Activated naive CD8-positive, alpha-beta T cell treated with anti-CD3 and anti-CD28 coated beads, Interleukin-2, amount 10 ng/mL, durations not matched to agents 7 days and 5 days (primary cell): ENCODE measurements around the gene ZNF785. TPM values are rescaled to one million over a fixed set of nuclear protein-coding genes. Genes with fewer than 3 reads are reported as not detected.
"Not testable (repeated sequence)": the region's sequence is repeated elsewhere in the genome, so short reads cannot be mapped to it uniquely, and the experiment has no call there.

Experiments
- ATAC-seq: fragments of 150-1000 bp; cut with Tn5 transposase; one replicate; pipeline ENCODE4 v1.10.0; 2021; ENCODE audit warnings: low read depth, moderate library complexity
- POLR2A ChIA-PET: fragments of 350-600 bp; sonication (Branson Sonifier 250); formaldehyde crosslinking; loops from one replicate; lab custom pipeline; 2021; ENCODE audit warnings: antibody characterized with exemption; lab: Charles Lee
- DNase-seq: peaks from one replicate; pipeline ENCODE4 v3.0.0; 2021
- H3K27ac Mint-ChIP-seq: one replicate; pipeline ENCODE4 v1.8.0; 2022; ENCODE audit warnings: mild to moderate bottlenecking, mixed read lengths
- H3K27me3 Mint-ChIP-seq: one replicate; pipeline ENCODE4 v1.8.0; 2022; ENCODE audit warnings: mild to moderate bottlenecking, moderate library complexity, mixed read lengths
- H3K36me3 Mint-ChIP-seq: one replicate; pipeline ENCODE4 v1.8.0; 2021; ENCODE audit warnings: mild to moderate bottlenecking, mixed read lengths
- H3K4me1 Mint-ChIP-seq: one replicate; pipeline ENCODE4 v1.8.0; 2021; ENCODE audit warnings: mixed read lengths
- H3K4me3 Mint-ChIP-seq: one replicate; pipeline ENCODE4 v1.8.0; 2022; ENCODE audit warnings: mild to moderate bottlenecking, moderate library complexity, mixed read lengths
- H3K9me3 Mint-ChIP-seq: one replicate; pipeline ENCODE4 v1.8.0; 2021; ENCODE audit warnings: mixed read lengths
- total RNA-seq, 2 experiments: library from RNA; stranded (reverse); gene quantifications; one replicate each; pipeline ENCODE4 v1.2.3, GENCODE V29; 2021

The ZNF785 gene
- total RNA-seq, 2 experiments from 2014 or later, result 22.3 to 24.8 TPM

DNA sequence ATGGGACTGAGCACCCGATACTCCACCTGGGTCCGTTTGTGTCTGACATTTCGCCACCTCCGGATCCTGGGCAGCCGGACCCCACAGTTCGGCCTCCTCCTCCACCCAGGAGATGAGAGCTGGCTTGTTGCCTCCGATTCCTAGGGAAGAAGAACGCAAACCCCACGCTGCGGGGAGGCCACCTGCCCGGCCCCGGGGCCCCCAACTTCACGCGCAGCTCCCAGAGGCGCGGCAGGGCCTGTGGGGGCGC lies 27.9 kb downstream of the ZNF785 start:
- H3K36me3 Mint-ChIP-seq, result peaks cover 15% of the 10 kb centered on the region
- DNase-seq, result no peak
- no peaks in the 10 kb centered on the region for H3K27me3 Mint-ChIP-seq
- H3K4me3 Mint-ChIP-seq, result peak overlapping the region; percentile 90
- POLR2A ChIA-PET, result interaction anchor here (0.6 to 3.5 kb wide), 20 partner anchors 10 to 374 kb away, joined by 3 to 131 read pairs (median 4); partner anchors contain the start of genes CORO1A, DCTPP1, FBRS and ZNF688
- H3K9me3 Mint-ChIP-seq, result no peaks in the 10 kb centered on the region
- peaks cover 38% of the 10 kb centered on the region for H3K4me1 Mint-ChIP-seq
- H3K27ac Mint-ChIP-seq, result peak overlapping the region; percentile 91
- ATAC-seq, result no peak

DNA sequence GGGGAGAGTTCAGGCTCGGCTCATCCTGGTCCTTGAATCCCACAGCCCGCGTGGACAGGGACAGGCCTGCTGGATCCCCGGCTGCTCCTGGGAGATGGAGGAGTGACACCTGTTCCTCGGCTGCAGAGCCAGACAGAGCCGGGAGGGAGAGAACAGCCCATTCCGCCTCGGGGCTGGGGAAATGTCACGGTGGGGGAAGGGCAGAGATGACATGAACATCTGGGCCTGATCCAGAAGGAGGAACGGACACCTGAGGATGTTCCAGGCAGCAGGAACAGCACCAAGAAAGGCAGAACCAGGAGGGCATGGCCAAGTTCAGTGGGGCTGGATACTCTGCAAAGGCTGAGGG lies 29.4 kb downstream of the ZNF785 start:
- no peak for ATAC-seq
- Mint-ChIP-seq H3K9me3 (no peaks in the 10 kb centered on the region), H3K36me3 (peaks cover 18% of the 10 kb centered on the region), H3K4me1 (peaks cover 45% of the 10 kb centered on the region), H3K27ac (peak overlapping the region; percentile 51), H3K4me3 (peak overlapping the region; percentile 55), H3K27me3 (no peaks in the 10 kb centered on the region)
- no peak for DNase-seq
- POLR2A ChIA-PET, result no interaction called here

DNA sequence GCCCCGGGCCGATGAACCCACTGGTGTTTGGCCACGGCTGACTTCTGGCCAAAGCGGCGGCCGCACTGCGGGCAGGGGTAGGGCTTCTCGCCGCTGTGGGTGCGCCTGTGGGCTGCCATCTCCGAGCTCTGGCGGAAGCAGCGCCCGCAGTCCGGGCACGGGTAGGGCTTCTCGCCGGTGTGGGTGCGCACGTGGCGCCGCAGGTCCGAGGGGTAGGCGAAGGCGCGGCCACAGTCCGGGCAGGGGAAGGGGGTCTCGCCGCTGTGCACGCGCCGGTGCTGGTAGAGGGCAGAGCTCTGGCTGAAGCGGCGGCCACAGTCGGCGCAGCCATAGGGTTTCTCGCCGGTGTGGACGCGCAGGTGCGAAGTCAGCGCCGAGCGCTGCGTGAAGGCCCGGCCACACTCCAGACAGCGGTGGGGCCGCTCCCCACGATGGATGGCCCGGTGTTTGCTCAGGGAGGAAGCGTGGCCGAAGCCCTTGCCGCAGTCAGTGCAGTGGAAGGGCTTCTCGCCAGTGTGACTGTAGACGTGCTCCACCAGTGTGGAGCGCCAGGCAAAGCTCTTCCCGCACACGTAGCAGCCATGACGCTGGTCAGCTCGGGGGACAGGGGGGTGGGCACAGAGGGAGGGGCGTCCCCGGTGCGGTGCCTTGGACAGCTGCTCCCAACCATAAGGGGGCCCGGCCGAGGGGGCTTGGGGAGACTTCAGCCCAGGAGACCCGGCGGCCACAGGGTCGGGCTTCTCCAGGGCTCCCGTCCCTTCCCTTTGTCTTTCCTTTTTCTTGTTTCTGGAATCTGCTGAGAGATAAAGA lies 30.0 kb downstream of the ZNF785 start:
- no peaks in the 10 kb centered on the region for H3K27me3 Mint-ChIP-seq
- POLR2A ChIA-PET, result interaction anchor here (0.6 kb wide), 1 partner anchor 106 kb away, joined by 3 read pairs; no protein-coding TSS in a partner anchor
- peak overlapping the region; percentile 51 for H3K27ac Mint-ChIP-seq
- no peak for ATAC-seq
- H3K36me3 Mint-ChIP-seq, result peaks cover 18% of the 10 kb centered on the region
- no peaks in the 10 kb centered on the region for H3K9me3 Mint-ChIP-seq
- no peak for DNase-seq
- H3K4me3 Mint-ChIP-seq, result peak overlapping the region; percentile 55
- peaks cover 46% of the 10 kb centered on the region for H3K4me1 Mint-ChIP-seq

DNA sequence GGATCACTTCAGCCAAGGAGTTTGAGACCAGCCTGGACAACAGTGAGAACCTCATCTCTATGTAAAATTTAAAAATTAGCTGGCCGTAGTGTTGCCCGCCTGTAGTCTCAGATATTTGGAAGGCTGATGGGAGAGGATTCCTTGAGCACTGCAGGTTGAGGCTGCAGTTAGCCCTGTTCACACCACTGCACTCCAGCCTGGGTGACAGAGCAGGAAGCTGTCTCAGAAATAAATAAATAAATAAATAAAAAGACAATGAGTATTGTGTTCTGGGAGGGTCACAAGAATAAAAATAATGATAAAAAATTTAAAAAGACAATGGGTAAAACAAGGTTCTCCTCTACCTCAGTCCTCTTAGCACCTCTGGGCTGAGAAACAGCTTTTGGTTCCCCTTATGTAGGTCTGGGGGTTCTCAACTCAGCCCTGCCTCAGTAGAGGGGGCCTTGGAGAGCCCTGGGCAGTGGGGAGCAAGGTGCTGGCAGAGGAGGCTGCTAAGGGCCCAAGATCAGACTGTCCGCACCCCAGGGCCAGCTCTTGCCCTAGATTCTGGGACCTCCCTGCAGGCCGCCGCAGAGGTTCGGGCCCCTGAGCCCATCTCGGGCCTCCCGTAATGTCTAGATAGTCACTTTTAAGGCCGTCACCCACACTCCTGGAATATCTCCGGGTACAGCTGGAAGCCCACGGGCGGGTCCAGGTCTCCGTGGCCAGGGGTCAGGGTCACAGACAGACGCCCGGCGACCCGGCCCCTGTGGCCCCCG lies 30.8 kb downstream of the ZNF785 start:
- no peak overlapping the region for H3K4me3 Mint-ChIP-seq
- H3K9me3 Mint-ChIP-seq, result no peaks in the 10 kb centered on the region
- peaks cover 46% of the 10 kb centered on the region for H3K4me1 Mint-ChIP-seq
- ATAC-seq (no peak), DNase-seq (no peak)
- H3K27me3 Mint-ChIP-seq, result no peaks in the 10 kb centered on the region
- H3K36me3 Mint-ChIP-seq, result peaks cover 18% of the 10 kb centered on the region
- POLR2A ChIA-PET, result interaction anchor here (0.6 to 1.1 kb wide), 2 partner anchors 104 to 150 kb away, joined by 3 read pairs; partner anchors contain the start of gene FBRS
- H3K27ac Mint-ChIP-seq, result no peak overlapping the region

GRCh38 chr16:30553393-30553899 lies 32.1 kb downstream of the ZNF785 start:
- no peak for DNase-seq
- Mint-ChIP-seq H3K27ac (peak overlapping the region; percentile 68), H3K4me3 (no peak overlapping the region), H3K4me1 (peaks cover 45% of the 10 kb centered on the region), H3K36me3 (peaks cover 18% of the 10 kb centered on the region), H3K27me3 (no peaks in the 10 kb centered on the region), H3K9me3 (no peaks in the 10 kb centered on the region)
- POLR2A ChIA-PET, result interaction anchor here (0.9 to 3.1 kb wide), 2 partner anchors 18 kb away, joined by 3 to 64 read pairs; partner anchors contain the start of genes ZNF688 and ZNF747
- ATAC-seq, result no peak

GRCh38 chr16:30552956-30553355 lies 32.5 kb downstream of the ZNF785 start:
- Mint-ChIP-seq H3K4me1 (peaks cover 45% of the 10 kb centered on the region), H3K9me3 (no peaks in the 10 kb centered on the region), H3K4me3 (no peak overlapping the region), H3K36me3 (peaks cover 19% of the 10 kb centered on the region), H3K27me3 (no peaks in the 10 kb centered on the region), H3K27ac (peak overlapping the region; percentile 93)
- ATAC-seq, result no peak
- POLR2A ChIA-PET, result interaction anchor here (0.5 to 3.1 kb wide), 5 partner anchors 15 to 25 kb away, joined by 3 to 64 read pairs (median 4); partner anchors contain the start of genes ZNF688 and ZNF747
- DNase-seq, result no peak

DNA sequence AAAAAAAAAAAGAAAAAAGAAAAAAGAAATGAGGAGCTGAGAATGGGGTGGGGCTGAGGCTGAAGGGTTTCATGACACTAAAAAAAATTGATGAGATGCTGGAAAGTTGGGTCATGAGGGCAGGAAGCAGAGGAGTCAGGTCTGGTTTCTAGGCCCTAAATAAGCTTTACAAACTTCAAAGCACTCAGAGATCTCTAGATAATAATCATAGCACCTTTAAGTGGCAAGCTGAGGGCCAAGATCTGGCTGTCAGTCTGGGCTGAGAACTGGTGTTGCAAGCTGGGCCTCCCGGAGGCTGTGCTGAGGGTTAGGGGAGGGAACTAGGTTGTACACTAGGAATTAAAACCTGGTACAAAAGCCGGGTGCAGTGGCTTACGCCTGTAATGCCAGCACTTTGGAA lies 33.7 kb downstream of the ZNF785 start:
- Mint-ChIP-seq H3K36me3 (peaks cover 23% of the 10 kb centered on the region), H3K27ac (peak overlapping the region; percentile 93), H3K4me1 (peaks cover 45% of the 10 kb centered on the region), H3K27me3 (no peaks in the 10 kb centered on the region), H3K9me3 (no peaks in the 10 kb centered on the region), H3K4me3 (peak overlapping the region; percentile 73)
- ATAC-seq, result peak; percentile 93
- DNase-seq, result peak; percentile 63
- POLR2A ChIA-PET, result interaction anchor here (0.6 to 3.1 kb wide), 22 partner anchors 8 to 382 kb away, joined by 3 to 64 read pairs (median 4); partner anchors contain the start of genes PRR14, ZNF688 and ZNF747

- Mint-ChIP-seq H3K27ac (peak overlapping the region; percentile 11), H3K4me3 (no peak overlapping the region), H3K27me3 (no peaks in the 10 kb centered on the region), H3K9me3 (no peaks in the 10 kb centered on the region), H3K4me1 (peaks cover 33% of the 10 kb centered on the region), H3K36me3 (peaks cover 7% of the 10 kb centered on the region)
- POLR2A ChIA-PET, result interaction anchor here (1.6 kb wide), 1 partner anchor 13 kb away, joined by 9 read pairs; the partner anchor contains the start of gene ZNF747
- DNase-seq, result no peak
- no peak for ATAC-seq
Observed at GRCh38 chr16:30548416-30549253, 36.9 kb downstream of the ZNF785 start.

GRCh38 chr16:30546115-30546514 lies 39.4 kb downstream of the ZNF785 start:
- Mint-ChIP-seq H3K27me3 (no peaks in the 10 kb centered on the region), H3K9me3 (no peaks in the 10 kb centered on the region), H3K4me3 (no peak overlapping the region), H3K27ac (no peak overlapping the region), H3K36me3 (peaks cover 4% of the 10 kb centered on the region), H3K4me1 (peaks cover 12% of the 10 kb centered on the region)
- POLR2A ChIA-PET, result interaction anchor here (0.9 to 2.3 kb wide), 2 partner anchors 11 kb away, joined by 3 to 5 read pairs; partner anchors contain the start of gene ZNF747
- ATAC-seq (no peak), DNase-seq (no peak)

DNA sequence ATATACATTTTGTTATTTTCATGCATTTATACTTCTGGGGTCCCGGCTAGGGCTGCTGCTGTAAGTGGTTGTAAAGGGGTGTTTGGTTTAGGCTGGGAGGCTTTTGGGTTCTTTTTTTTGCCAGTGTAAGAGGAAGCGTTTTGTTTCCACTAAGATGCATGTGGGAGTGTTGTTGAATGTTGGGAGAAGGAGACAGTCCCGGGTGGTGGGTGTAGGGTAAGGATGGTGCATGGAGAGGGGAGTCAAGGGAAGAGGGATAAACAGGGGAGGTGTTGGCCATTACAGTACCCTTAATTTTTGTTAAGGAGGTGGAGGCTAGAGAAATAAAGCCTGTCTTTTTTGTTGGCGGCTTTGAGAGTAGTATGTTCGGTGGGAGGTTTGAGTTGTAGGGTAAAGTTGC lies 42.4 kb downstream of the ZNF785 start:
- no peak overlapping the region for H3K27ac Mint-ChIP-seq
- ATAC-seq, result no peak
- POLR2A ChIA-PET, result interaction anchor here (0.5 to 1.0 kb wide), 3 partner anchors 9 to 111 kb away, joined by 3 to 4 read pairs (median 3); partner anchors contain the start of gene ZNF747
- H3K27me3 Mint-ChIP-seq, result no peaks in the 10 kb centered on the region
- H3K9me3 Mint-ChIP-seq, result no peaks in the 10 kb centered on the region
- H3K36me3 Mint-ChIP-seq, result peaks cover 6% of the 10 kb centered on the region
- H3K4me3 Mint-ChIP-seq, result no peak overlapping the region
- DNase-seq, result no peak
- H3K4me1 Mint-ChIP-seq, result peaks cover 3% of the 10 kb centered on the region

DNA sequence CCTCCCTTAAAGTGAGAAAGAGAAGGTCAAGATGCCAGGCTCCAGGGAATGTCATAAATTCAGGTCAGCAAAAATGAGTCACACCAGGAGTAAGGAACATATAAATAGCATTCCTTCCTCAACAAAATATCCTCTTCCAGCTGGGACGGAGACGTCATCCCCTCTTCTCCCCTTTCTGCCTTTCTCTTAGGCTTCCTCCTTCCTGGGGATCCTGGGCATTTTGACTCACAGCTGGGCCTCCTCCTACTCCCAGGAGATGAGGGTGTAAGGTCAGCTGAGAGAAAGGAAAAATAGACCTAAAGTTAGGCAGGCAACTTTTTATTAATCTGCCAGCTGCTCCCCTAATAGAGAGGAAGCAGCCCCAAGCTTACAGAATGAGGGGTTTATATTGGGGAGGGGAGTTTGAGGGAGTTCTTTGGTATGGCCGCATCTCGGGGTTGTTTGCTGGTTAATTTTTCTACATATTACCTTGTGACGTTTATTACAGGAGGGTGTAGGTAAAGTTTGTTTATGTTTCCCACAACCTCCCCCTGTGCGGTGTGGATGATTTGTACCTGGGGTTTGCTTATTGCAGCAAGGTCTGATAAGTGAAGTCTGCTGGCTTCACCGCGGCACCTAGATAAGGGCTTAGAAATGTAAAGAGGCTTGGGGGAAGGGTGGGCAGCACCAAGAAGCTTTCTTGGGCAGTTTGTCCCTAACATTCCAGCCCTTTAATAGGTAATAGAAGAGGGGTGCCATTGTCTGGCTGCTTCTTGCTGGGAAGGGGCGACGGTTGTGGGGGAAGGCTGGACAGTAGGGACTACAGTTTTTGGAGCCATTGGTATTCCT lies 43.8 kb downstream of the ZNF785 start:
- Mint-ChIP-seq H3K4me1 (peaks cover 6% of the 10 kb centered on the region), H3K9me3 (no peaks in the 10 kb centered on the region), H3K4me3 (no peak overlapping the region), H3K36me3 (peaks cover 4% of the 10 kb centered on the region), H3K27ac (no peak overlapping the region), H3K27me3 (no peaks in the 10 kb centered on the region)
- DNase-seq (no peak), ATAC-seq (no peak)
- POLR2A ChIA-PET, result no interaction called here

DNA sequence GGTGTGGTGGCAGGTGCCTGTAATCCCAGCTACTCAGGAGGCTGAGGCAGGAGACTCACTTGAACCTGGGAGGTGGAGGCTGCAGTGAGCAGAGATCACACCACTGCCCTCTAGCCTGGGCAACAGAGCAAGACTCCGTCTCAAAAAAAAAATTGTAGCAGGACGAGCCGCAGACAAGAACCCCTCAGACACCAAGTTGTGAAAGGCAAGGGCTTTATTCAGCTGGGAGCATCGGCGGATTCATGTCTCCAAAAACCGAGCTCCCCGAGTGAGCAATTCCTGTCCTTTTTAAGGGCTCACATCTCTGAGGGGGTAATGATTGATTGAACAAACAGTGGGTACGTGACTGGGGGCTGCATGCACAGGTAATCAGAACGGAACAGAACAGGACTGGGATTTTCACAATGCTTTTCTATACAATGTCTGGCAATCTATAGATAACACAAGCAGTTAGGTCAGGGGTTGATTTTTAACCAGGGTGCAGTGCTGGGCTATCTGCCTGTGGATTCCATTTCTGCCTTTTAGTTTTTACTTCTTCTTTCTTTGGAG lies 44.5 kb downstream of the ZNF785 start:
- H3K27ac Mint-ChIP-seq, H3K4me3 Mint-ChIP-seq, H3K36me3 Mint-ChIP-seq, H3K4me1 Mint-ChIP-seq, DNase-seq, POLR2A ChIA-PET, H3K9me3 Mint-ChIP-seq, ATAC-seq, H3K27me3 Mint-ChIP-seq: not testable (repeated sequence)
